Astrocyte of the spinal cord (primary cell): ENCODE results near the gene CCDC141.
A peak's percentile ranks its signal among the peaks of the same experiment; 100 is the strongest.

Experiments used
- DNase-seq: peaks from one replicate; pipeline ENCODE4 v3.0.0; 2011; ENCODE audit warnings: low read depth, low spot score
- H3K4me3 ChIP-seq: 2 replicates; pipeline ENCODE4 v1.5.1; 2011; ENCODE audit warnings: low read depth, mild to moderate bottlenecking, low read length, moderate library complexity
- CTCF ChIP-seq: IDR thresholded peaks from 2 replicates; pipeline ENCODE4 v1.5.1; 2012; ENCODE audit warnings: low read depth, mild to moderate bottlenecking, low read length, inconsistent platforms
- in situ Hi-C: cut with HindIII; loops from 2 replicates; pipeline ENCODE4 v1.10.0; 2017; ENCODE audit warnings: low sequenced_read_pairs

Gene CCDC141

GRCh38 chr2:178892751-178893625 lies 156.9 kb downstream of the CCDC141 start:
- in situ Hi-C loops = no loop called here
- TF ChIP-seq CTCF = no peak

DNA sequence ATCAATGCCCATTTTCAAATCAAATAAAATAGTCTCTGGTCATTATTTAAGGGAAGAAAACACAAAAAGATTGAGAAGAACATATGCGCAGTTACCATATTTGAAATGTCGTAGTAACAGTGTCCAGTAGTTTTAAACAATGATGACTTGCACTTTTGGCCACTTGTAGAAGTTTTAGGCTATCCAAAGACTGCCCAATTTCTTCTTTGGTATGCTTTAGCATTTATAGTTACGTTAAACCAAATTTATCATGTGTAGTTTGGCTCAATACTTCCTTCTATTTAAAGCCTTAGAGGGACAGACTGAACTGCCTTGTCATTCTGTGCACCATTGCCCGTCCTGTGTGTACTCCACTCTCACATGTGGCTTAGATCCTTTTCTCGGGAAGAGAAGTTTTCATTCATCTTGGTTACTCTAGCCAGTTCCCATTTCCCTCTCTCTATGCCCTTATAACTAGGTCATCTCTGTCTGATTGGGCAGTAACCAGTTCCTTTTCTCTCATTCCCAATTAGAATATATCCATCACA lies 157.9 kb downstream of the CCDC141 start:
- in situ Hi-C loops = no loop called here
- no peak for TF ChIP-seq CTCF
- DNase-seq = no peak
- no peak overlapping the region for H3K4me3 ChIP-seq

More at GRCh38 chr2:178892751-178893625, 156.9 kb downstream of the CCDC141 start:
- DNase-seq = no peak
- H3K4me3 ChIP-seq = no peak overlapping the region

GRCh38 chr2:178891265-178891958 lies 158.5 kb downstream of the CCDC141 start:
- no peak overlapping the region for H3K4me3 ChIP-seq
- peak; percentile 99 for TF ChIP-seq CTCF
- DNase-seq = peak; percentile 76
- in situ Hi-C loops = no loop called here

- no peak for TF ChIP-seq CTCF
- no peak for DNase-seq
- in situ Hi-C loops = no loop called here
- H3K4me3 ChIP-seq = no peak overlapping the region
Observed at GRCh38 chr2:178886006-178886405, 163.9 kb downstream of the CCDC141 start.

DNA sequence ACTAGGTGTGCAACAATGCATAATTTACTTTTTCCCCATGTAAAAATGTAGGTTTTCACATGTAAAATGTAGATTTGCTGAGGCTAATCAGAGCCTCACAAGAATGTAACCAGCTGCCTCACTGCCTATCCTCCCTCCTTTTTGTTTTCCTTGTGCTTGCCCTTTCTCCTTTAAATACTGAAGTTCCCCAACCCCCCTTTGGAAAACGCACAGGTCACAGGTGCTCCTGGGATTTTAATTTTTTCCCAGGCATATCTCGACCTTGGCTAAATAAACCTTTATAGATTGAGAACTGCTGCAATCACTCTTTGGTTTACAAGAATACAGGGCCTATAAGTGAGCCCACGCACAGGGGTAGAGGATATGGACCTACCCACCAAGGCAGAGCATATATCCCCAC lies 165.5 kb downstream of the CCDC141 start:
- no peak for DNase-seq
- no peak overlapping the region for H3K4me3 ChIP-seq
- no peak for TF ChIP-seq CTCF
- in situ Hi-C loops = no loop called here

GRCh38 chr2:178882666-178883440 lies 167.1 kb downstream of the CCDC141 start:
- H3K4me3 ChIP-seq = no peak overlapping the region
- in situ Hi-C loops = no loop called here
- peak; percentile 74 for DNase-seq
- no peak for TF ChIP-seq CTCF
